Measurements from ENCODE around the gene RALGAPA1.
A peak's percentile ranks its signal among the peaks of the same experiment; 100 is the strongest.

The RALGAPA1 gene

DNA sequence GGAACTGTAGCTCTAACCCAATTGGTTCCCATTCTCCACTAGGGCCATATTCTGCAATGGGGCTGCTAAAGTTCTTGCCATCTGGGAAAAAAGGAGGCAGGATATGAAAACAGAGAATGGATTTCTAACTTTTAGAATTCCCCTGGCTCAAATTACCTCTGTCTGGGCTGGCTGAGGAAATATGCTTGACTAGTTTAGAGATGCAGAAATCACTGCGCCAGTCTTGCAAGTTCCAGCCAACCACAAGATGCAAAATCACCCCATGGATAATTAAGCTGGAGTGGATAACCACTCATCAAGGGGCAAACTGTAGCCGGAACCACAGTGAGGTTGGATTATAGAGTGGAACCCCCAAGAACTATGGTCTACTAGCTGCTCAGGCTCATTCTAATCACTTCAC is 126.3 kb downstream of the RALGAPA1 start:
- Histone ChIP-seq H3K4me1 (peaks cover 0 to 24% (median 7%) of the 10 kb centered on the region in 10 experiments; a peak in 15 of 20 replicates), H3K9ac (no peak overlapping the region), H3K27ac (no peak overlapping the region), H3K4me3 (no peak overlapping the region), H4K20me1 (no peaks in the 10 kb centered on the region), H3K4me2 (peak overlapping the region in 3 of 11 experiments; percentile 17 to 31 (median 24); a peak in 4 of 22 replicates), H3K27me3 (no peaks in the 10 kb centered on the region), H3K9me3 (replicated peaks in 1 of 11) (no peaks in the 10 kb centered on the region), H3K36me3 (peaks cover 0 to 14% (median 5%) of the 10 kb centered on the region in 11 experiments; a peak in 8 of 22 replicates)
- no peak for TF ChIP-seq Cebpa-rat (IDR thresholded peaks at IDR 0.05)

GRCh38 chr14:35678403-35679028 is 130.6 kb downstream of the RALGAPA1 start:
- H3K27me3 ChIP-seq = no peaks in the 10 kb centered on the region
- no peak overlapping the region for H3K4me3 ChIP-seq
- peak overlapping the region in 3 of 11 experiments; percentile 25 to 63 (median 58); a peak in 6 of 22 replicates for H3K4me2 ChIP-seq
- no peaks in the 10 kb centered on the region for H3K9me3 ChIP-seq (replicated peaks in 1 of 11)
- no peak overlapping the region for H3K9ac ChIP-seq
- H3K4me1 ChIP-seq = peaks cover 0 to 15% (median 7%) of the 10 kb centered on the region in 10 experiments; a peak in 15 of 20 replicates
- H3K36me3 ChIP-seq = peaks cover 2 to 36% (median 14%) of the 10 kb centered on the region in 11 experiments; a peak in 14 of 22 replicates
- no peaks in the 10 kb centered on the region for H4K20me1 ChIP-seq
- no peak overlapping the region for H3K27ac ChIP-seq
- peak in 8 of 11 experiments; percentile 18 to 80 (median 40); a peak in 6 of 22 replicates for TF ChIP-seq Cebpa-rat (IDR thresholded peaks at IDR 0.05)

DNA sequence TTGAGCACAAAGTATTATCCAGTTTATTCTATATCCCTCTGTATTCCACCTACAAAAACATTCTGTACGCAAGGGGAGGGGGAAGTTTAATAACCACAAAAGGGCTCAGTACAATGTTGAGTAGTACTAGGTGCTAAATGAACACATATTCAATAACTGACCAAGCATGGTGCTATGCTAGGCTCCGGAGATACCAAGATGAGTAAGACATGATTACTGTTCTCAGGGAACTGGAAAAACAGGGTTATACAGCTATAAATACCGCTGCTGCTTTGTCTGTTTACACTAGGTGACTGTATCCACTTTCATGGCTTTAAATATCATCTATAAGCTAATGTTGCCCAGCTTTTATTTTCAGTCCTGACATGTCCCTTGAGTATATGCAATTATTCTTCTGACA is 139.3 kb downstream of the RALGAPA1 start:
- H3K36me3 ChIP-seq = peaks cover 0 to 37% (median 3%) of the 10 kb centered on the region in 11 experiments; a peak in 9 of 22 replicates
- no peak overlapping the region for H3K9ac ChIP-seq
- H3K27ac ChIP-seq = no peak overlapping the region
- no peaks in the 10 kb centered on the region for H4K20me1 ChIP-seq
- no peak overlapping the region for H3K4me2 ChIP-seq
- TF ChIP-seq Cebpa-rat (IDR thresholded peaks at IDR 0.05) = no peak
- H3K27me3 ChIP-seq = no peaks in the 10 kb centered on the region
- H3K4me1 ChIP-seq = no peaks in the 10 kb centered on the region
- no peaks in the 10 kb centered on the region for H3K9me3 ChIP-seq (replicated peaks in 1 of 11)
- H3K4me3 ChIP-seq = no peak overlapping the region

DNA sequence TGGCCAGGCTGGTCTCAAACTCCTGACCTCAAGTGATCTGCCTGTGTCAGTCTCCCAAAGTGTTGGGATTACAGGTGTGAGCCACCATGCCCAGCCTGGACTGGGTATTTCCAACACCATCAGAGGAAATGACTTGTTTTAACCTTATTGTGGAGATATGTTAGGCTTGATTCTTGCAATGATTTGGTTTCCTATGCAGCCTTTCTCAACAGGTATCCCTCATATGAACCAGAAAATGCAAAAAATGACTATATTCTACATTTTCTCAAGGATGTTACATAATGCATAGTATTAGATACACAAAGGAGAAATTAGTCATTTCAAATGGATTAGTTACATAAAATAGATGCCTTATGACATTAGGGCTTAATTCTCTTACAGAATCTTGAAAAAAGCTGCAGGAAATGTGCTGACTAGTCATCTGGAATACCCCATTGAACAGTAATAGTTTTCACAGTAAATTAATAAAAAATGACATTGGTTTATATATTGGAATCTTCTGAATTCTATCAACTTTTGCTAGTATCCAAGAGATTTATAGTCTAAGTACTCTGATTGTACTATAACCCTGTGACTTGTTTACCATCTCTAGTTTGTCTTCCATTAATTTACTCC is 142.6 kb downstream of the RALGAPA1 start:
- H3K36me3 ChIP-seq = peaks cover 0 to 34% (median 0%) of the 10 kb centered on the region in 11 experiments; a peak in 9 of 22 replicates
- no peak for TF ChIP-seq Cebpa-rat (IDR thresholded peaks at IDR 0.05)
- H3K27ac ChIP-seq = no peak overlapping the region

DNA sequence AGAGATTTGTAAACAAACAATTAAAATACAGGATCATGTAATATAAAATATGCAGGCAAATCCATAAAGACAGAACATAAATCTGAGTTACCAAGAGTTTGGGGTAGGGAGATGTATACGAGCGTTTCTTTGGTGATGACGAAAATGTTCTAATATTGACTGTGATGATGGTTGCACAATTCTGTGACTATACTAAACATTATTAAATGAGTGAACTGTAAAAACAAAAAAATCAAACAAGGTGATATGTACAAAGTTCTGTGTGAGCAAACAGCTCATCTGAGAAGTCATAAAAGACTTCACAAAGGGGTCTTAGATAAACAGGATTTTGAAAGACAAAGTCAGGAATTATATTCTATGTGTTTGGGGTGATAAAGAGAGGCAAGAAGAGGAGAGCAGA is 147.2 kb downstream of the RALGAPA1 start:
- H3K4me1 ChIP-seq = no peaks in the 10 kb centered on the region
- peaks cover 0 to 13% (median 0%) of the 10 kb centered on the region in 11 experiments; a peak in 5 of 22 replicates for H3K36me3 ChIP-seq
- H3K4me3 ChIP-seq = no peak overlapping the region
- no peak overlapping the region for H3K9ac ChIP-seq
- H3K4me2 ChIP-seq = no peak overlapping the region
- no peak for TF ChIP-seq Cebpa-rat (IDR thresholded peaks at IDR 0.05)
- H3K9me3 ChIP-seq (replicated peaks in 1 of 11) = no peaks in the 10 kb centered on the region
- H3K27ac ChIP-seq = no peak overlapping the region
- H4K20me1 ChIP-seq = no peaks in the 10 kb centered on the region
- H3K27me3 ChIP-seq = no peaks in the 10 kb centered on the region

More for the DNA sequence above, 142.6 kb downstream of the RALGAPA1 start:
- Histone ChIP-seq H3K27me3 (no peaks in the 10 kb centered on the region), H3K4me2 (no peak overlapping the region), H3K9ac (no peak overlapping the region), H3K9me3 (replicated peaks in 1 of 11) (no peaks in the 10 kb centered on the region), H3K4me3 (no peak overlapping the region), H4K20me1 (no peaks in the 10 kb centered on the region), H3K4me1 (no peaks in the 10 kb centered on the region)

- Histone ChIP-seq H3K4me1 (no peaks in the 10 kb centered on the region), H3K9ac (no peak overlapping the region), H3K27me3 (no peaks in the 10 kb centered on the region), H3K4me3 (no peak overlapping the region), H3K36me3 (peaks cover 0 to 24% (median 0%) of the 10 kb centered on the region in 11 experiments; a peak in 7 of 22 replicates), H3K9me3 (replicated peaks in 1 of 11) (no peaks in the 10 kb centered on the region), H4K20me1 (no peaks in the 10 kb centered on the region), H3K27ac (no peak overlapping the region), H3K4me2 (no peak overlapping the region)
- TF ChIP-seq Cebpa-rat (IDR thresholded peaks at IDR 0.05) = no peak
Measured at GRCh38 chr14:35653045-35653444, 156.1 kb downstream of the RALGAPA1 start.

DNA sequence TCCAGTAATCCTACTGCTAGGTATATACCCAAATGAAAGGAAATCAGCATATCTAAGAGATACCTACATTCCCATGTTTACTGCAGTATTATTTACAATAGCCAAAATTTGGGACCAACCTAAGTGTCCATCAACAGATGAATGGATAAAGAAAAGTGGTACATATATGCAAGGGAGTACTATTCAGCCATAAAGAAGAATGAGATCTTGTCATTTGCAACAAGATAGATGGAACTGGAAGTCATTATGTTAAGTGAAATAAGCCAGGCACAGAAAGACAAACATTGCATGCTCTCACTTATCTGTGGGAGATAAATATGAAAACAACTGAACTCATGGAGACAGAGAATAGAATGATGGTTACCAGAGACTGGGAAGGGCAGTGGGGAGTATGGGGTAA is 165.6 kb downstream of the RALGAPA1 start:
- Histone ChIP-seq H4K20me1 (no peaks in the 10 kb centered on the region), H3K9ac (no peak overlapping the region), H3K4me2 (no peak overlapping the region), H3K27ac (no peak overlapping the region), H3K9me3 (replicated peaks in 1 of 11) (peaks cover 4 to 41% (median 18%) of the 10 kb centered on the region in 11 experiments; a peak in 19 of 22 replicates), H3K4me3 (no peak overlapping the region), H3K36me3 (peaks cover 6 to 48% (median 20%) of the 10 kb centered on the region in 11 experiments; a peak in 15 of 22 replicates), H3K27me3 (no peaks in the 10 kb centered on the region), H3K4me1 (no peaks in the 10 kb centered on the region)
- no peak for TF ChIP-seq Cebpa-rat (IDR thresholded peaks at IDR 0.05)

- Histone ChIP-seq H3K9ac (no peak overlapping the region), H3K4me3 (no peak overlapping the region), H4K20me1 (no peaks in the 10 kb centered on the region), H3K27ac (no peak overlapping the region), H3K36me3 (peaks cover 11 to 53% (median 16%) of the 10 kb centered on the region in 11 experiments; a peak in 18 of 22 replicates), H3K4me2 (no peak overlapping the region), H3K4me1 (no peaks in the 10 kb centered on the region), H3K9me3 (replicated peaks in 1 of 11) (peaks cover 9 to 32% (median 19%) of the 10 kb centered on the region in 11 experiments; a peak in 20 of 22 replicates), H3K27me3 (no peaks in the 10 kb centered on the region)
- no peak for TF ChIP-seq Cebpa-rat (IDR thresholded peaks at IDR 0.05)
Measured at GRCh38 chr14:35637851-35638250, 171.2 kb downstream of the RALGAPA1 start.

DNA sequence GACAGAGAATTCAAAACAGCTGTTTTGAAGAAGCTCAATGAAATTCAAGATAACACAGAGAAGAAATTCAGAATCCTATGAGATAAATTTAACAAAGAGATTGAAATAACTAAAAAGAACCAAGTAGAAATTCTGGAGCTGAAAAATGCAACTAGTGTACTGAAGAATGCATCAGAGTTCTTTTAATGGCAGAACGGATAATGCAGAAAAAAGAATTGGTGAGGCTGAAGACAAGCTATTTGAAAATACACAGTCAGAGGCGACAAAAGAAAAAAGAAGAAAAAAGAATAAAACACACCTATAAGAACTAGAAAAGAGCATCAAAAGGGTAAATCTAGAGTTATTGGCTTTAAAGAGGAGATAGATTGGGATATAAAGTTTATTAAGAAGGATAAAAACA is 171.8 kb downstream of the RALGAPA1 start:
- Histone ChIP-seq H3K9ac (no peak overlapping the region), H4K20me1 (no peaks in the 10 kb centered on the region), H3K4me2 (no peak overlapping the region), H3K4me1 (no peaks in the 10 kb centered on the region), H3K27ac (no peak overlapping the region), H3K4me3 (no peak overlapping the region), H3K36me3 (peaks cover 7 to 49% (median 16%) of the 10 kb centered on the region in 11 experiments; a peak in 17 of 22 replicates), H3K9me3 (replicated peaks in 1 of 11) (peaks cover 6 to 27% (median 14%) of the 10 kb centered on the region in 11 experiments; a peak in 17 of 22 replicates), H3K27me3 (no peaks in the 10 kb centered on the region)
- no peak for TF ChIP-seq Cebpa-rat (IDR thresholded peaks at IDR 0.05)
